ENCODE results near the gene FBN1.

Gene FBN1

DNA sequence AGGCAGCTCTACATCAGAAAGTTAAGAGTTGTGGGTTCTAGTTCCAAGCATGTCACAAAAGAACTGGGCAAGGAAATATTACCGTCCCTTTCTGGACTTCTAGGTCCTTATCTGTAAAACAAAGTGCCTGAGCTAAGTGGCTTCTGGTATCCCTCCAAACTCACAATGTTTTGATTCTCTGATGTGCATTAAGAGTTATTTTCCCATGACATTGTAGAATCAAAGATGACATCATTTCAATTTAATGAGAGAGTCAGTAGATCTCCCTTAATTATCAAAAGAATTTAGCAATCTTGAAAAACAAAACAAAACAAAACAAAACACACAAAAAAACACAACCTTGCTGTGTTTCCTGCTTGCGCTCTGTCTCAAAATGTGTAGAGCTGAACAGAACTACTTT is 225.6 kb downstream of the FBN1 start:
- DNase-seq = no peak

- no peak for DNase-seq
These were observed 227.2 kb downstream of the FBN1 start for GRCh38 chr15:48418343-48418742.

DNA sequence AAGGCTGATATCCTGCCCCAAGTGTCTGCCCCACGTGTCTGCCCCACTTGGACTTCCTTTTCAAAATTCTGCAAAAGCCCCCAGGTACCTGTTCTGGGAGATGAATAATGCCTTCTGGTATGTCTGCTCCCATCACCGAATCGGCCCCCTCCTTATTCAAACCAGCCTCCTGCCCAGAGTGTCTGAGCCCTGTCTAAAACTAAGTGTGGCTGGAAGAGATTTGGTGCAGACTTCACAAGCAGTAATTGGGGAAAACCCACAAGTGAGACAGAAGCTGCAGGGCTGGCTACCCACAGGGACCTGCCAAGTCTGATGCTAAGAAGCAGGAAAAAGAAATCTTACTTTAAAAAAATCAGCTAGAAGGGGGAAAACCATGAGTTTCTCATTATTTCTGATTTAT is 229.2 kb downstream of the FBN1 start:
- DNase-seq = no peak

DNA sequence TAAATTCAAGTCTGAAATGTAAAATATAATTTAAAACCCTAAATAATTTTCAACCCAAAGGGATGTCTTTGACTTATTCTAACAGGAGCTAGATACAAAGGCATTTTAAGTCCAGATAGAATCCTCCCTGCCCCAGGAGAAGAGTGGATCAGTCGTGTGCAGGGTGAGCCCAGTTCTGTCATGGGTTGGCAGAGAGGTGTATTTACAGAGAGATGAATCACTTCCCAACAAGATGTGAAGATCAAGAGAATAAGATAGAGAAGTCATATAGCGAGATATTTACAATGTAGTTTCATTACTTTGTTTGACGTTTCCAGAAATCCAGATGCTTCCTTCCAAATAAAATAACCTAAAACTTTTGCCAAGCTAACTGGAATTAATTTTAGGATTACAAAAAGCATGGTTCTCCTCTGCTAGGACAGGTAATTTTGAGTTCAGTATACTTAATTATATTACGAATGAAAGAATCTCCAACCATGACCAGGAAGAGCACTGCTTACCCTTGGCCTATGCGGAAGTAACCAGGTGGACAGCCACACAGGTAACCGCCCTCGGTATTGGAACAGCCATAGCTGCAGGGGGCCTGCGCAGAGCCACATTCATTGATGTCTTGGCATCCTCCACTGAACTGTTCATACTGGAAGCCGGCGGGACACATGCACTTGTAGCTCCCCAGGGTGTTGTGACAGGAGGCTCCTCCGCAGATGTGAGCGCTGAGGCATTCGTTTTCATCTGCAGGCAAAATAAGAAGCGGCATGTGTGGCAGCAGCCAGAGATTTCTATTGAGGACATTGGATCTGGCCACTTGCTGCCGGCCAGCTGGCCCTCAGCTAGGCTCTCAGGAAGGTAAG is 230.2 kb downstream of the FBN1 start:
- DNase-seq = no peak

GRCh38 chr15:48414015-48414414 is 231.5 kb downstream of the FBN1 start:
- DNase-seq = no peak

- no peak for DNase-seq
These were observed 232.2 kb downstream of the FBN1 start for GRCh38 chr15:48413304-48413703.

DNA sequence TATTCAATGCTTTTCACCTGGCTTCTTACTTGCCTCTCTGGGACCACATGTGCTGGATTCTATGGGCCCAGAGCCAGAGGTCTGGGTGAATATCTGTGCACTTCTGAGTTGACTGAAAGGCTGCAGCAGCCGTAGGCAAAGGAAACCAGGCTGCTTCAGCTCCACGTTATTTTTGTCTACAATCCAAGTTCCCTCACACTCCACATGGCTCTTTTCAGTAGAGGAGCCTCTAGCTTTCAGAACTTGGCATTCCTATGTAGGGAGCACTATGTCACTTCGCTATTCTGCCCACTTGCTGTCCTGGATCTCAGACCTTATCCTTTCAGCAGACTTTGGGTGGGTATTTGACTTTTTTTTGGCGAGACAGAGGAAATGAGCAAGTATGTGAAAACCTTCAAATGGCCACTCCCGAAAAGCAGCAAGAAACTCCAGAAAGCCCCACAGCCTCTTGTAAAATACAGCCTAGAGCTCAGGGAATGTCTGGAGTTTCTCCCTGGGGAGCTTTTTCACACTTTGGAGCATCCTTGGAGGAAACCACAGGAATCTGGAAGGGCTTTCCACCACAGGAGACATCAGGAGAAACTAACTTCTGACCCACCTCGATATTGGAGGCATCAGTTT is 233.4 kb downstream of the FBN1 start:
- no peak for DNase-seq

GRCh38 chr15:48409623-48410022 is 235.9 kb downstream of the FBN1 start:
- DNase-seq = no peak

- DNase-seq = no peak
These were observed 237.2 kb downstream of the FBN1 start for GRCh38 chr15:48408327-48408726.

- DNase-seq = no peak
These were observed 237.9 kb downstream of the FBN1 start for GRCh38 chr15:48407646-48408045.

- peak; percentile 11 for DNase-seq
These were observed 238.6 kb downstream of the FBN1 start for GRCh38 chr15:48406911-48407310.

GRCh38 chr15:48406266-48406891 is 239.1 kb downstream of the FBN1 start:
- DNase-seq = no peak

- DNase-seq = no peak
These were observed 242.9 kb downstream of the FBN1 start for GRCh38 chr15:48402427-48403177.

DNA sequence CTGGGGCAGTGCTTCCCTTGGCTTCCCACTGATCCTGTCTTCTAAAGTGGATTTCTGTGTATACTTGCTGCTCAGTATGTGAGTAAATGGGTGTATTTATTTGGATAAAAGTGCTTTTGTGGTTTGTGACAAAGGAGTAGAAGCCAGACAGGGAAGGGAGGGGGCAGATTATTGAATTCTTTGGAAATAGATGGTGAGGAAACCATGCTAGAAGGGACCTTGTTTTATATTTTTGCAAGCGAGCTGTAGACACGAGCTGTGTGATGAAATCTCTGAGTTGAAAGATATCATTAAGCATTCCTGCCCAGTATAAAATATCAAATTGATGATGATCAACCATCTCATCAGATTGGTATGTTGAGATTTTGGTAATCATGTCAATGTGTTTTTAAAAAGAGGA is 245.4 kb downstream of the FBN1 start:
- DNase-seq = no peak

DNA sequence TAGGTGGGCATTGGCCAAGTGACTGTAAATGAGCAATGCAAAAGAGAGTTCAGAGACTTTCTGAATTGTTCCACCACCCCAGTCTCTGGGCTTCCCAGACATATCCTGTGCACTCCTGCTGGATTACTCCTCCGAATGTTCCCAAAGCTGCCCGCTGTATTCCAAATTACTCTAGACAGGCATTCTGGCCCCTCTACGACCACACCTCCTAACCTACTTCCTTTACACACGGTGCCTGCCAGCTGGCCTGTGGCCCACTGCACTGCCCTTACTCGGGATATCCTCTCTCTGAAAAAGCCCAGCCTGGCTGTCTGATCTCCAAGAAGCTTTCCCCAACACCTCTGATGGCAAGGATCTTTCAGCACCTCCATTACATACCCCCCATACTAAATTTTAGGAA is 247.7 kb downstream of the FBN1 start:
- no peak for DNase-seq

DNA sequence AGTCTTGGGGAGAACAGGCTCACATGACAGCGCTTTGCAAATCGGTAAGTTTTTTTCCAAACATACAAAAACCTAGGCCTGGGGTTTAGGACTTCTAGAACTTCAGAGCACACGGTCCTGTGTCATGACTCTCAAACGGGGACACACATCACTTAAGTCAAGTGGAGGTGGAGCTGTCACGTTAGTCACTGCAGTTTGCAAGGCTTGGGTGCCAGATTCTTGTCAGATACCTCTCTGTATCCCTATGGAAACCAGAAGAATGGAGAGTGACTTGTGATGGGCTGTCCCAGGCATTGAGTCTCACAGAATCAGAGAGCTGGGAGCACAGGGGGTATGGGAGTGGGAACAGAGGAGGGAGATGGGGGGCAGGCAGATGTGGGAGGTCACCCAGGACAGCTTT is 249.5 kb downstream of the FBN1 start:
- no peak for DNase-seq

DNA sequence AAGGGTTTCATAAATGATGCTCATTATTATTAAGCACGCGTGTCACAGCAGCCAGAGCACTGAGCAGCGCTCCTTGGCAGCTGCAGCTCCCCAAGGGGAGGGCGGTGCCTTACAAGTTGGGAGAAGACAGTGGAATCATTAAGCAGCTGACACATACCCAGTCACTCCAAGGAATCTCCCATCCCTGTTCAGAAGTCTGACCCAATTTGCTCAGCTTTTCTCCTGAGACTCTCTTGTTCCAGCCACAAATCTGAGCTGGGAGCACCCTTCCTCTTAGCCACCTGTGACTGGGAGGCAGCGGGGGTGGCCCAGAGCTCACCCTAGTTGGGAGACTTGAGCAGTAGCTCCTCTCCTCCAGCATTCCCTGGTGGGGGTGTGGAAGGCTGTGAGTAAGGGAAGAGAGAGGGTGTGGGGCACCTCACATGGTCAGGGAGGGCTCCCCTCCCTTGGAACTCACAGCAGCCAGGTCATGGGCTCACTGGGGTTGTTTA is 249.9 kb downstream of the FBN1 start:
- DNase-seq = no peak

DNA sequence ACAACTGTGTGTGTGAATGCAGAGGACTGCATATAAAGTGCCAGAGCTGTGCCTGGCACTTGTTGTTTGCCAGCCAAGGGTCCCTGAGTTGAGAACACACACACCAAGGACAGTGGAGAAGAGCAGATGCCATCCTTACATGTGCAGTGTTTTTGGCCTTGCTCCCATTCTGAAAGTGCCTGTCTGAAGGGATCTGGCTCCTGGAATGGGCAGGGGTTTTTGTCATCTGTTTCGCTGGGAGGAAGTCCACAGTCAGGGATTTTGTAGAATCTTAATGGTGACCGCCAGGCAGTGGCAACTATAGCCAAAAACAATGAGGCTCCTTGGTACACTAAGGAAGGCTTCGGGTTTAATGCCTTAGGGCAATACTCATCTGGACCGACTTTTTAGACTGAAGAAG is 250.5 kb downstream of the FBN1 start:
- no peak for DNase-seq

- DNase-seq = peak; percentile 71
These were observed 251.6 kb downstream of the FBN1 start for GRCh38 chr15:48393645-48394506.

GRCh38 chr15:48392356-48392755 is 253.2 kb downstream of the FBN1 start:
- DNase-seq = no peak

DNA sequence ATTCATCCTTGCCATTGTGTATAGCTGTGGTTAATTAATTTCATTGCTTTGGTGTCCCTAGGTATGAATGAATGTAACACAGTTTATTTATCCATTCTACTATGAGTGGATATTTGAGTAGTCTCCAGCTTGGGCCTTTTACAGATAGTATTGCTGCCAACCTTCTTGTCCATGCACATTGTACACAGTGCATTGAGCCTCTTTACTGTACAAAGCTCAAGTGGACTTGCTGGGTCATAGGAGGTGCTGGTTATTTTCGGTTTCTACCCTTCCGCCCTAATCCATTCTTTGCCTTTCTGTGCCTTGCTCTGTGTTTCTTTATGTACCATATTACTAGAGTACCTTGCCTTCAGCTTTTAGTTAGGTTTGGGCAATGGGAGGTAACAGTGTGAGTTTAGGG is 253.6 kb downstream of the FBN1 start:
- no peak for DNase-seq

DNA sequence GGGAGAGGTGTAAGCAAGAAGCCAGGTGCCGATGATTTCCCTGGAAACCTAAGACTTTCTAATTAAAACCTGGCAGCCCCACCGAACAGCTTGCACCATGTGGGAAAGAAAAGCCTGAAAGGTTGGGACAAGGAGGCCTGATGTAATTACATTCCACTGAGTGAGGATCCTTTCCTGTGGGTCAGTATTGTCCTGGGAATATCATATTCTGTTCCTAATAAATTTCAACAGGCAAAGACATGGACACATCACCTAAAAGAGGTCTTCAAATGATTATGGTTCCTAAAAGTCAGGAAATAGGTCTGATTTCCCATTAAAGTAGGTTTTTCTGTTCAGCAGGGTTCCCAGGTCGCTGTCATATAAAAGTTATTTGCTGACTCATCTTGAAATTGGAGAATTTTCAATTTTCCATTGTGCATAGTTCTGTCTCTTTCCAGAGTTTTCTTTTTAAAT is 255.8 kb downstream of the FBN1 start:
- no peak for DNase-seq

All from NCI-H82 (cell line).